B cell (primary cell): Measurements from ENCODE around the gene PEAK1. TPM values are rescaled to one million over a fixed set of nuclear protein-coding genes. Genes with fewer than 3 reads are reported as not detected.

Source experiments
- ATAC-seq: fragments of 200-7000 bp; cut with Tn5 transposase; one replicate; pipeline ENCODE4 v1.10.0; 2021; ENCODE audit warnings: low read depth, mild to moderate bottlenecking, moderate number of reproducible peaks, moderate library complexity
- CTCF ChIA-PET: fragments of 350-600 bp; sonication (Branson Sonifier 250); formaldehyde crosslinking; loops from one replicate; lab custom pipeline; 2021; ENCODE audit warnings: antibody characterized with exemption, inconsistent platforms; lab: Charles Lee
- POLR2A ChIA-PET: fragments of 350-600 bp; sonication (Branson Sonifier 250); formaldehyde crosslinking; loops from one replicate; lab custom pipeline; 2021; ENCODE audit warnings: antibody characterized with exemption; lab: Charles Lee
- DNase-seq: peaks from one replicate; pipeline ENCODE4 v3.0.0; 2013
- H2AFZ ChIP-seq: 2 replicates; pipeline ENCODE4 v1.6.1; 2012; ENCODE audit warnings: mild to moderate bottlenecking, low read depth, low read length; ENCODE audit not compliant: insufficient read depth, poor library complexity, severe bottlenecking
- H3K27ac ChIP-seq, 2 donors: 1 replicate in 1 of 2; 2 replicates in 1 of 2; pipeline ENCODE4 v1.5.1; 2012 to 2013; ENCODE audit warnings: low read length in 2 of 2, mild to moderate bottlenecking in 2 of 2, moderate library complexity in 1 of 2
- H3K27me3 ChIP-seq, 4 experiments: fragments of 200-600 bp in 1 of 4; sonication (generic) in 1 of 4; replicated peaks in 1 of 4; 1 replicate in 2 of 4; 2 replicates in 2 of 4; pipeline versions ENCODE4 v1.6.1 to v1.7.0; 2013 to 2016; ENCODE audit warnings: low read length in 3 of 4, mild to moderate bottlenecking in 2 of 4, mixed read lengths in 1 of 4, moderate library complexity in 1 of 4; ENCODE audit not compliant: insufficient read depth in 4 of 4, control insufficient read depth in 3 of 4; ENCODE audit errors: control extremely low read depth in 1 of 4
- H3K36me3 ChIP-seq, 2 experiments: replicated peaks in 1 of 2; 1 replicate in 1 of 2; 2 replicates in 1 of 2; pipeline versions ENCODE4 v1.6.1 to v1.7.1; 2013; ENCODE audit warnings: low read length in 1 of 2; ENCODE audit not compliant: insufficient read depth in 2 of 2, control insufficient read depth in 1 of 2; ENCODE audit errors: control extremely low read depth in 1 of 2, extremely low read depth in 1 of 2
- H3K4me1 ChIP-seq, 2 donors: fragments of 200-600 bp in 1 of 2; sonication (generic) in 1 of 2; 1 replicate in 1 of 2; 2 replicates in 1 of 2; pipeline versions ENCODE4 v1.5.1 to v1.6.1; 2013 to 2017; ENCODE audit warnings: low read length in 2 of 2; ENCODE audit not compliant: control insufficient read depth in 2 of 2, insufficient read depth in 2 of 2
- H3K4me2 ChIP-seq: replicated peaks from 2 replicates; pipeline ENCODE3; 2012; ENCODE audit warnings: mild to moderate bottlenecking, low read depth, low read length; ENCODE audit not compliant: poor library complexity, severe bottlenecking
- H3K4me3 ChIP-seq, 5 experiments: fragments of 200-600 bp in 1 of 5; sonication (generic) in 1 of 5; 1 replicate in 3 of 5; 2 replicates in 2 of 5; pipeline versions ENCODE4 v1.5.1 to v1.7.0; 2011 to 2016; ENCODE audit warnings: low read length in 4 of 5, mild to moderate bottlenecking in 4 of 5, low read depth in 2 of 5, control low read depth in 1 of 5, moderate library complexity in 1 of 5; ENCODE audit not compliant: insufficient read depth in 1 of 5; ENCODE audit errors: control extremely low read depth in 1 of 5, extremely low read depth in 1 of 5
- H3K79me2 ChIP-seq: fragments of 200-600 bp; sonication (generic); one replicate; pipeline ENCODE4 v1.6.0; 2016; ENCODE audit warnings: low read length; ENCODE audit not compliant: control insufficient read depth, insufficient read depth
- H3K9ac ChIP-seq: fragments of 200-600 bp; sonication (generic); 2 replicates; pipeline ENCODE4 v1.6.1; 2017; ENCODE audit warnings: mild to moderate bottlenecking, low read length, moderate library complexity
- H3K9me3 ChIP-seq, 3 donors: one replicate each; pipeline versions ENCODE4 v1.6.1 to v1.7.1; 2013; ENCODE audit warnings: low read length in 2 of 3; ENCODE audit not compliant: control insufficient read depth in 2 of 3, insufficient read depth in 1 of 3; ENCODE audit errors: control extremely low read depth in 1 of 3
- H4K20me1 ChIP-seq: 2 replicates; pipeline ENCODE4 v1.6.0; 2012; ENCODE audit warnings: mild to moderate bottlenecking, low read length; ENCODE audit not compliant: insufficient read depth, control insufficient read depth, poor library complexity, severe bottlenecking
- H3K27ac Mint-ChIP-seq: one replicate; pipeline ENCODE4 v1.8.0; 2021; ENCODE audit warnings: mixed read lengths
- H3K27me3 Mint-ChIP-seq: one replicate; pipeline ENCODE4 v1.8.0; 2021; ENCODE audit warnings: mixed read lengths
- H3K4me1 Mint-ChIP-seq: one replicate; pipeline ENCODE4 v1.8.0; 2021; ENCODE audit warnings: mixed read lengths
- H3K4me3 Mint-ChIP-seq: one replicate; pipeline ENCODE4 v1.8.0; 2021; ENCODE audit warnings: mixed read lengths
- H3K9me3 Mint-ChIP-seq: one replicate; pipeline ENCODE4 v1.8.0; 2022; ENCODE audit warnings: mixed read lengths; ENCODE audit not compliant: insufficient read depth
- CTCF ChIP-seq: fragments of 200-600 bp; IDR thresholded peaks from one replicate; pipeline ENCODE4 v1.8.0; 2022; ENCODE audit warnings: antibody characterized with exemption, mild to moderate bottlenecking
- EZH2 ChIP-seq: IDR thresholded peaks from 2 replicates; pipeline ENCODE4 v1.6.1; 2012; ENCODE audit warnings: borderline replicate concordance, low read depth, mild to moderate bottlenecking, moderate library complexity, low read length; ENCODE audit not compliant: insufficient read depth, poor library complexity, severe bottlenecking
- WGBS: methylation state at CpG from one replicate; pipeline ENCODE4 v1.1.5; 2013; ENCODE audit warnings: missing lambda C conversion rate; ENCODE audit not compliant: insufficient coverage; 5-methylcytosine and 5-hydroxymethylcytosine counted together
- intact Hi-C: fragments of 100-400 bp; cut with micrococcal nuclease; formaldehyde crosslinking; loops from one replicate; pipeline ENCODE4 v1.10.0; 2022
- polyA plus RNA-seq: library from polyadenylated mRNA; depleted of rRNA; stranded (reverse); fragments of >200 nt; gene quantifications from 2 replicates; pipeline ENCODE4 v1.2.3, GENCODE V29; 2012
- total RNA-seq, 2 donors: library from RNA; stranded (reverse); fragments of 120-200 nt in 1 of 2; gene quantifications; 1 replicate in 1 of 2; 2 replicates in 1 of 2; pipeline versions ENCODE4 v1.2.3 to v1.2.4, GENCODE V29; 2013 to 2022

Gene PEAK1
- total and polyA plus RNA-seq, 2 donors (not counting 1 experiment from before 2014, with no cell fraction given): 13.4 to 38.0 TPM

GRCh38 chr15:77162872-77163633 is 256.9 kb downstream of the PEAK1 start:
- Mint-ChIP-seq H3K27ac (peak overlapping the region; percentile 82), H3K27me3 (no peaks in the 10 kb centered on the region), H3K4me1 (peaks cover 57% of the 10 kb centered on the region), H3K9me3 (no peaks in the 10 kb centered on the region), H3K4me3 (peak overlapping the region; percentile 33)
- Histone ChIP-seq H3K4me1 (peaks cover 44 to 54% of the 10 kb centered on the region in 2 donors), H3K9me3 (no peaks in the 10 kb centered on the region), H3K36me3 (peaks cover 0 to 3% of the 10 kb centered on the region in 2 experiments), H2AFZ (peak overlapping the region; percentile 39), H3K27ac (peak overlapping the region; percentile 9 to 86), H4K20me1 (no peaks in the 10 kb centered on the region), H3K9ac (peak overlapping the region; percentile 7), H3K4me3 (peak overlapping the region in 1 of 5 experiments; percentile 12), H3K4me2 (peak overlapping the region; percentile 50), H3K79me2 (no peaks in the 10 kb centered on the region), H3K27me3 (no peaks in the 10 kb centered on the region)
- peak; percentile 17 for ATAC-seq
- intact Hi-C loops: no loop called here
- DNase-seq: peak; percentile 32
- CTCF ChIA-PET: interaction anchor here (0.7 kb wide), 1 partner anchor 481 kb away, joined by 3 read pairs; no protein-coding TSS in a partner anchor
- POLR2A ChIA-PET: no interaction called here
- WGBS: no CpG with 5 or more reads among the region's 4 CpGs
- TF ChIP-seq CTCF (no peak), EZH2 (no peak)
